NCI-H748 treated with DMSO at 0.1 percent for 48 hours (cell line): Measurements from ENCODE around the gene CORO7.
"Not testable (repeated sequence)": the region's sequence is repeated elsewhere in the genome, so short reads cannot be mapped to it uniquely, and the experiment has no call there.

Source experiments
- DNase-seq: peaks from one replicate; lab custom pipeline; 2025; lab: John Stamatoyannopoulos, UW

CORO7 gene

GRCh38 chr16:4352843-4353242 lies 63.6 kb downstream of the CORO7 start:
- DNase-seq = no peak

- no peak for DNase-seq
Observed at GRCh38 chr16:4351880-4352279, 64.5 kb downstream of the CORO7 start.

- DNase-seq = peak; percentile 80
Observed at GRCh38 chr16:4350787-4351659, 65.4 kb downstream of the CORO7 start, which contains the start of gene PAM16. Gene PAM16 (minus strand): TSS chr16:4351321. CDS start chr16:4351234, 87 bp downstream.

- DNase-seq = no peak
Observed at GRCh38 chr16:4350365-4350786, 66.0 kb downstream of the CORO7 start.

- DNase-seq = no peak
Observed at GRCh38 chr16:4349332-4349731, 67.1 kb downstream of the CORO7 start.

- DNase-seq = no peak
Observed at GRCh38 chr16:4347765-4348509, 68.5 kb downstream of the CORO7 start.

- no peak for DNase-seq
Observed at GRCh38 chr16:4347010-4347409, 69.4 kb downstream of the CORO7 start.

- no peak for DNase-seq
Observed at GRCh38 chr16:4345836-4346781, 70.3 kb downstream of the CORO7 start.

GRCh38 chr16:4344983-4345835 lies 71.2 kb downstream of the CORO7 start:
- DNase-seq = peak; percentile 37

- not testable (repeated sequence) for DNase-seq
Observed at GRCh38 chr16:4344300-4344982, 72.0 kb downstream of the CORO7 start.

GRCh38 chr16:4342866-4343744 lies 73.3 kb downstream of the CORO7 start:
- no peak for DNase-seq

GRCh38 chr16:4341250-4341649 lies 75.1 kb downstream of the CORO7 start:
- no peak for DNase-seq

GRCh38 chr16:4340443-4340842 lies 76.0 kb downstream of the CORO7 start:
- DNase-seq = no peak

GRCh38 chr16:4339909-4340308 lies 76.5 kb downstream of the CORO7 start:
- no peak for DNase-seq

- DNase-seq = no peak
Observed at GRCh38 chr16:4339455-4339854, 76.9 kb downstream of the CORO7 start.

- DNase-seq = no peak
Observed at GRCh38 chr16:4338712-4339299, 77.6 kb downstream of the CORO7 start.

GRCh38 chr16:4338125-4338582 lies 78.2 kb downstream of the CORO7 start:
- no peak for DNase-seq

- no peak for DNase-seq
Observed at GRCh38 chr16:4337540-4338088, 78.8 kb downstream of the CORO7 start.
